Prostate gland (tissue), 2 donors: ENCODE results near the gene CDK14.

Experiments
- POLR2A ChIP-seq: fragments of 450-650 bp; IDR thresholded peaks from one replicate; pipeline ENCODE4 v1.6.1; 2016; ENCODE audit warnings: antibody characterized with exemption, mild to moderate bottlenecking
- POLR2AphosphoS5 ChIP-seq: sonication (generic); formaldehyde crosslinking; IDR thresholded peaks from one replicate; pipeline ENCODE4 v1.6.1; 2017; ENCODE audit warnings: antibody characterized with exemption
- TF ChIP-seq, protein P1 (sequence below), 4 experiments: fragments of 200-600 bp in 2 of 4; fragments of 450-650 bp in 2 of 4; sonication (generic) in 2 of 4; IDR thresholded peaks; 1 replicate in 3 of 4; 2 replicates in 1 of 4; pipeline ENCODE4 v1.5.1; 2016 to 2019; ENCODE audit warnings: antibody characterized with exemption in 4 of 4, mild to moderate bottlenecking in 2 of 4, moderate library complexity in 2 of 4

DNA sequence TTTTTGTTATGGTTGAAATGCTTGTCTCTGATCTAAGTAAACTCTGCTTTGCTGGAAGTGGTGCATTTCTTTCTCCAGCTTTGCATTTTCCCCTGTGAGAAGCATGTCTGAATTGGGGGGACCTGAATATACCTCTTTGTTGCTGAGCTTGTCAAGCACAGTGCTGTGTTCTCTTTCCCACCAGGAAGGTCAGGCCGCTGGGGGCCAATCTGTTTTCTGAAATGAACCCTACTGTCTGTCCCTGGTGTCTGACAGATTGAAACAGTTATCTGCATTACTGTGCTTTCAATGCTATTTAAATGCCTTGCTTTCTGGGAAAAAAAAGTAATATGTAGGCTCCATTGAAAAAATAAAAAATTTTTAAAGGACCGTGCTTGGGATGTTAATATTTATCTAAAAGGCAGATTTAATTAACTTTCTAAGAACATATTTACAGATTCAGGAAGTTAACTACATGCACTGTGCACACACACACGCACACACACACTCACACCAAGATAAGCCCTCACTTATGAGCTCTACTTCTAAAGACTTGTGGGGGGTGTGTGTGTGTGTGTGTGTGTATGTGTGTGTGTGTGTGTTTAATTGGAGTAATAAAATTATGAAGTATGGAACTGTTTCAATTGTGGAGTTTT lies 541.1 kb downstream of the CDK14 start:
- TF ChIP-seq, protein P1, sequence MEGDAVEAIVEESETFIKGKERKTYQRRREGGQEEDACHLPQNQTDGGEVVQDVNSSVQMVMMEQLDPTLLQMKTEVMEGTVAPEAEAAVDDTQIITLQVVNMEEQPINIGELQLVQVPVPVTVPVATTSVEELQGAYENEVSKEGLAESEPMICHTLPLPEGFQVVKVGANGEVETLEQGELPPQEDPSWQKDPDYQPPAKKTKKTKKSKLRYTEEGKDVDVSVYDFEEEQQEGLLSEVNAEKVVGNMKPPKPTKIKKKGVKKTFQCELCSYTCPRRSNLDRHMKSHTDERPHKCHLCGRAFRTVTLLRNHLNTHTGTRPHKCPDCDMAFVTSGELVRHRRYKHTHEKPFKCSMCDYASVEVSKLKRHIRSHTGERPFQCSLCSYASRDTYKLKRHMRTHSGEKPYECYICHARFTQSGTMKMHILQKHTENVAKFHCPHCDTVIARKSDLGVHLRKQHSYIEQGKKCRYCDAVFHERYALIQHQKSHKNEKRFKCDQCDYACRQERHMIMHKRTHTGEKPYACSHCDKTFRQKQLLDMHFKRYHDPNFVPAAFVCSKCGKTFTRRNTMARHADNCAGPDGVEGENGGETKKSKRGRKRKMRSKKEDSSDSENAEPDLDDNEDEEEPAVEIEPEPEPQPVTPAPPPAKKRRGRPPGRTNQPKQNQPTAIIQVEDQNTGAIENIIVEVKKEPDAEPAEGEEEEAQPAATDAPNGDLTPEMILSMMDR (IDR thresholded peaks at IDR 0.05), result no peak
- TF ChIP-seq POLR2A (no peak), POLR2AphosphoS5 (no peak)
